Hepatocyte (in vitro differentiated cells): ENCODE data around the gene CCT3. TPM values are rescaled to one million over a fixed set of nuclear protein-coding genes. Genes with fewer than 3 reads are reported as not detected.

Experiments used
- DNase-seq: peaks from one replicate; pipeline ENCODE4 v3.0.0-alpha.2; 2016; ENCODE audit warnings: low spot score
- H2AFZ ChIP-seq: fragments of 200-600 bp; sonication (generic); 2 replicates; pipeline ENCODE4 v1.6.0; 2016; ENCODE audit warnings: antibody characterized with exemption, mild to moderate bottlenecking
- H3K27ac ChIP-seq: fragments of 200-600 bp; sonication (generic); 2 replicates; pipeline ENCODE4 v1.5.1; 2016; ENCODE audit warnings: mild to moderate bottlenecking
- H3K27me3 ChIP-seq: fragments of 200-600 bp; sonication (generic); 2 replicates; pipeline ENCODE4 v1.6.1; 2016
- H3K36me3 ChIP-seq: fragments of 200-600 bp; sonication (generic); replicated peaks from 2 replicates; pipeline ENCODE4 v1.5.1; 2016; ENCODE audit warnings: low read depth; ENCODE audit not compliant: insufficient read depth
- H3K4me1 ChIP-seq: fragments of 200-600 bp; sonication (generic); 2 replicates; pipeline ENCODE4 v1.5.1; 2016; ENCODE audit warnings: mild to moderate bottlenecking, moderate library complexity; ENCODE audit not compliant: insufficient read depth
- H3K4me2 ChIP-seq: fragments of 200-600 bp; sonication (generic); 2 replicates; pipeline ENCODE4 v1.6.0; 2016
- H3K4me3 ChIP-seq: fragments of 200-600 bp; sonication (generic); 2 replicates; pipeline ENCODE4 v1.5.1; 2016; ENCODE audit warnings: mild to moderate bottlenecking
- H3K79me2 ChIP-seq: fragments of 200-600 bp; sonication (generic); 2 replicates; pipeline ENCODE4 v1.6.0; 2017; ENCODE audit warnings: mild to moderate bottlenecking
- H3K9me2 ChIP-seq: fragments of 200-600 bp; sonication (generic); replicated peaks from 2 replicates; pipeline ENCODE4 v1.6.0; 2017; ENCODE audit warnings: mild to moderate bottlenecking; ENCODE audit not compliant: insufficient read depth
- H3K9me3 ChIP-seq: fragments of 200-600 bp; sonication (generic); 2 replicates; pipeline ENCODE4 v1.5.1; 2016; ENCODE audit warnings: low read depth, mild to moderate bottlenecking
- H4K20me1 ChIP-seq: fragments of 200-600 bp; sonication (generic); 2 replicates; pipeline ENCODE4 v1.6.0; 2016; ENCODE audit warnings: mild to moderate bottlenecking; ENCODE audit not compliant: insufficient read depth, poor library complexity, severe bottlenecking
- CTCF ChIP-seq: fragments of 200-600 bp; sonication (generic); IDR thresholded peaks from 2 replicates; pipeline ENCODE4 v1.5.1; 2016; ENCODE audit warnings: antibody characterized with exemption, mild to moderate bottlenecking; ENCODE audit not compliant: poor library complexity
- EZH2 ChIP-seq: fragments of 200-600 bp; sonication (generic); IDR thresholded peaks from 2 replicates; pipeline ENCODE4 v1.6.1; 2016; ENCODE audit warnings: antibody characterized with exemption, mild to moderate bottlenecking, borderline replicate concordance
- EZH2phosphoT487 ChIP-seq: fragments of 200-600 bp; sonication (generic); IDR thresholded peaks from one replicate; pipeline ENCODE4 v1.6.1; 2018; ENCODE audit warnings: antibody characterized with exemption, mild to moderate bottlenecking, low read depth, moderate library complexity; ENCODE audit not compliant: unreplicated experiment, severe bottlenecking
- WGBS: methylation state at CpG from one replicate; pipeline ENCODE4 v1.1.6; 2016; ENCODE audit warnings: low lambda C conversion rate; ENCODE audit errors: missing lambda C conversion rate; 5-methylcytosine and 5-hydroxymethylcytosine counted together
- polyA plus RNA-seq: library from polyadenylated mRNA; unstranded; fragments of >200 nt; fragmentation: Nextera tagmentation; extraction: Ambion mirVana; gene quantifications from 2 replicates; pipeline ENCODE4 v1.2.1, GENCODE V29; 2016
- total RNA-seq: library from RNA; depleted of rRNA; stranded (reverse); fragments of >200 nt; gene quantifications from 2 replicates; pipeline ENCODE4 v1.2.3, GENCODE V29; 2014

Gene CCT3
- total and polyA plus RNA-seq, 2 experiments from 2014 or later = 212 to 251 TPM

- no peaks in the 10 kb centered on the region for H4K20me1 ChIP-seq
- H2AFZ ChIP-seq = no peak overlapping the region
- H3K4me1 ChIP-seq = peaks cover 9% of the 10 kb centered on the region
- H3K4me2 ChIP-seq = no peak overlapping the region
- no peaks in the 10 kb centered on the region for H3K9me3 ChIP-seq
- TF ChIP-seq CTCF (no peak), EZH2phosphoT487 (no peak), EZH2 (no peak)
- WGBS = 83% methylated on average over 3 of the region's 3 CpGs
- H3K79me2 ChIP-seq = no peaks in the 10 kb centered on the region
- no peak for DNase-seq
- H3K27me3 ChIP-seq = peaks cover 25% of the 10 kb centered on the region
- no peak overlapping the region for H3K27ac ChIP-seq
- no peak overlapping the region for H3K4me3 ChIP-seq
- no peaks in the 10 kb centered on the region for H3K9me2 ChIP-seq
- H3K36me3 ChIP-seq = no peaks in the 10 kb centered on the region
These were observed 45.9 kb upstream of the CCT3 start for GRCh38 chr1:156384007-156384406.

DNA sequence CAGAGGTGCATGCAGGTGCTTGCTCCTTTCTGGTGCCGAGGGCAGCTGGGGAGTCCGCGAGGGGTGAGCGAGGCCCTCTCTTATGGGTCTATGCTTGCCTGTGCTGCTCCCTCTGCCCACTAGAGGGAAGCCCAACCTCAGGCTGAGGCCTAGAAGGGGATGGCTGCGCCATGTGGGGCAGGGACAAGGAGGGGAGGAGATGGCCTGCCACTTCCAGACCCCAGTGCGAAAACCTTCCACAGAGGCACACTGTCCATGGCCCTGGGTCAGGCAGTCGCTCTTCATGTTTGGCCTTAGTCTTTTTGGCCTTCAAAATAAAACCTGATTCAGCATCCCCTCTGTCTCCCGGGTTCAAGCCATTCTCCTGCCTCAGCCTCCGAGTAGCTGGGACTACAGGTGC lies 44.9 kb upstream of the CCT3 start:
- Histone ChIP-seq H3K36me3 (no peaks in the 10 kb centered on the region), H3K4me2 (no peak overlapping the region), H3K9me3 (no peaks in the 10 kb centered on the region), H3K27me3 (peaks cover 17% of the 10 kb centered on the region), H3K4me3 (no peak overlapping the region), H3K9me2 (no peaks in the 10 kb centered on the region), H2AFZ (no peak overlapping the region), H4K20me1 (no peaks in the 10 kb centered on the region), H3K79me2 (no peaks in the 10 kb centered on the region), H3K4me1 (peaks cover 9% of the 10 kb centered on the region), H3K27ac (no peak overlapping the region)
- peak; percentile 78 for DNase-seq
- WGBS = 44% methylated on average over 9 of the region's 9 CpGs
- TF ChIP-seq CTCF (peak; percentile 66), EZH2 (no peak)

- Histone ChIP-seq H3K4me2 (no peak overlapping the region), H3K27ac (no peak overlapping the region), H4K20me1 (no peaks in the 10 kb centered on the region), H3K36me3 (no peaks in the 10 kb centered on the region), H3K4me1 (peaks cover 9% of the 10 kb centered on the region), H3K79me2 (no peaks in the 10 kb centered on the region), H2AFZ (no peak overlapping the region), H3K4me3 (no peak overlapping the region), H3K9me3 (no peaks in the 10 kb centered on the region), H3K9me2 (no peaks in the 10 kb centered on the region), H3K27me3 (peaks cover 12% of the 10 kb centered on the region)
- 71% methylated on average over 7 of the region's 7 CpGs for WGBS
- TF ChIP-seq EZH2phosphoT487 = no peak
- TF ChIP-seq EZH2 = no peak
- no peak for TF ChIP-seq CTCF
- DNase-seq = no peak
These were observed 44.5 kb upstream of the CCT3 start for GRCh38 chr1:156382561-156382960.

GRCh38 chr1:156379420-156380165 lies 41.5 kb upstream of the CCT3 start:
- H3K79me2 ChIP-seq = no peaks in the 10 kb centered on the region
- no peaks in the 10 kb centered on the region for H4K20me1 ChIP-seq
- H3K27me3 ChIP-seq = no peaks in the 10 kb centered on the region
- 15% methylated on average over 3 of the region's 3 CpGs for WGBS
- H3K9me2 ChIP-seq = no peaks in the 10 kb centered on the region
- no peak overlapping the region for H3K4me2 ChIP-seq
- H3K36me3 ChIP-seq = no peaks in the 10 kb centered on the region
- peaks cover 9% of the 10 kb centered on the region for H3K4me1 ChIP-seq
- no peak overlapping the region for H2AFZ ChIP-seq
- TF ChIP-seq EZH2 (no peak), CTCF (no peak), EZH2phosphoT487 (no peak)
- DNase-seq = peak; percentile 57
- no peaks in the 10 kb centered on the region for H3K9me3 ChIP-seq
- H3K27ac ChIP-seq = peak overlapping the region; percentile 26
- no peak overlapping the region for H3K4me3 ChIP-seq
